ENCODE data around the gene MACROD2. TPM values are rescaled to one million over a fixed set of nuclear protein-coding genes. Genes with fewer than 3 reads are reported as not detected.

The MACROD2 gene
- total RNA-seq, 4 donors from 2014 or later: 8.7 to 17.8 (median 10.8) TPM

DNA sequence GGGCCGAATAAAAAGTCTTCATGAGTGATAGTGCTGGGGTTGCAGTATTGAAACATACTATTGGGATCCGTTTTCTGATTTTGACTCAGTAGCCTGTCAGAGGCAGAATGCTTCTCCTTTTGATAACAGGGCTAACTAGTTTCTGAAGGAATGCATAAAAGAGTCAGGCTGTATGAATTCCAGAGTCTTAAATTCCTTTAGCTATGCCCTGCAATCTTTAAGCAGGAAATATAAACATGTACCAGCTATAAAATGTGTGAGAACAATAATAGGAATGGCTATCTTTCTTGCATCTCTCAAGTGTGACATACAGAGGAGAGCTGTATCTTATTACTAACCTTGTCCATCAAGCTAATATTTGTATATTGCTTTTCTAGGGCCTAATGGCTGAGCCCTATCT lies 1660.8 kb downstream of the MACROD2 start:
- Histone ChIP-seq H3K9me3 (no peaks in the 10 kb centered on the region), H3K4me3 (replicated peaks in 1 of 3) (no peak overlapping the region), H3K27ac (no peak overlapping the region), H3K4me1 (no peaks in the 10 kb centered on the region), H3K27me3 (no peaks in the 10 kb centered on the region), H3K36me3 (no peaks in the 10 kb centered on the region)
- no peak for TF ChIP-seq POLR2A (IDR thresholded peaks at IDR 0.05)
- TF ChIP-seq, protein P1, sequence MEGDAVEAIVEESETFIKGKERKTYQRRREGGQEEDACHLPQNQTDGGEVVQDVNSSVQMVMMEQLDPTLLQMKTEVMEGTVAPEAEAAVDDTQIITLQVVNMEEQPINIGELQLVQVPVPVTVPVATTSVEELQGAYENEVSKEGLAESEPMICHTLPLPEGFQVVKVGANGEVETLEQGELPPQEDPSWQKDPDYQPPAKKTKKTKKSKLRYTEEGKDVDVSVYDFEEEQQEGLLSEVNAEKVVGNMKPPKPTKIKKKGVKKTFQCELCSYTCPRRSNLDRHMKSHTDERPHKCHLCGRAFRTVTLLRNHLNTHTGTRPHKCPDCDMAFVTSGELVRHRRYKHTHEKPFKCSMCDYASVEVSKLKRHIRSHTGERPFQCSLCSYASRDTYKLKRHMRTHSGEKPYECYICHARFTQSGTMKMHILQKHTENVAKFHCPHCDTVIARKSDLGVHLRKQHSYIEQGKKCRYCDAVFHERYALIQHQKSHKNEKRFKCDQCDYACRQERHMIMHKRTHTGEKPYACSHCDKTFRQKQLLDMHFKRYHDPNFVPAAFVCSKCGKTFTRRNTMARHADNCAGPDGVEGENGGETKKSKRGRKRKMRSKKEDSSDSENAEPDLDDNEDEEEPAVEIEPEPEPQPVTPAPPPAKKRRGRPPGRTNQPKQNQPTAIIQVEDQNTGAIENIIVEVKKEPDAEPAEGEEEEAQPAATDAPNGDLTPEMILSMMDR (IDR thresholded peaks at IDR 0.05): no peak
- intact Hi-C loops (cut with DNase I): no loop called here
- no peak for DNase-seq
- 69 to 87% methylated on average over 2 of the region's 2 CpGs for WGBS, 2 donors

DNA sequence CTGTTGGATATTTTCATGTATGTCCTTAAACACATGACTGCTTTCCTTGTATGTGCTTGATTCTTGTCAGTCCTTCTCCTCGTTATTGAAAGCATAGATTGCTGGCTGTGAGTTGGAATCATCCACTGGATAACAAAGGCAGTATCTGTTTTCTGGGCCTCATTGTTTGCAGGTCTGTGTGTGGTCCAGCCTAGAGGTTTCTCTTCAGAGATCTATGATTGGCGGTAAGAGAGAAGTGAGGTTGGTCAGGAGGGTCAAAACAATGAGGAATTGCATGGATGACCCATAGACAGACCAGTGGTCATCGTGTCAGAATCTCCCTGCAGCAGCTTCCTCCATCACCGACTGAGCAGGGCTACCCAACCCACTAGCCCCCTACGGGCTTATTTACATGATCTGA lies 1663.0 kb downstream of the MACROD2 start:
- TF ChIP-seq, protein P1 (IDR thresholded peaks at IDR 0.05): no peak
- no peak for TF ChIP-seq POLR2A (IDR thresholded peaks at IDR 0.05)
- Histone ChIP-seq H3K27me3 (no peaks in the 10 kb centered on the region), H3K27ac (no peak overlapping the region), H3K9me3 (no peaks in the 10 kb centered on the region), H3K4me1 (no peaks in the 10 kb centered on the region), H3K4me3 (replicated peaks in 1 of 3) (no peak overlapping the region), H3K36me3 (no peaks in the 10 kb centered on the region)
- intact Hi-C loops (cut with DNase I): no loop called here
- DNase-seq: no peak
- WGBS, 2 donors: 66 to 68% methylated on average over 5 of the region's 5 CpGs

DNA sequence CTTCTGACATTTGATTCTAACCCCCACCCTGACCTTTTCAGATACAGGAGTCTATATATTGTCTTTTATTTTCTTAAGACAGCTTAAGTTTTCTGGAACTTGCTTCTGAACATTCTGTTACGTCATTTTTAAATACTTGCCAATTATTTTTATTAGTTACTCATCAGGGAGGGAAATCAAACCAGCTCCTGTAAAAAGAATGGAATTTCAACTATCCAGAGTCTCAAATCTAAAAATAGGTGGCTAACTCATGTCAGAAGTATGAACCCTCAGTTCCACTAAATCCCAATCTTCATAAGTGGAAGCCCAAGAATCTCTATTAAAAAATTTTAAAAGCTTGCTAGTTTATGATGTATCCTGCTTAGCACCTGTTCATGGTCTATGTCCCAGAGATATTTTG lies 1677.9 kb downstream of the MACROD2 start:
- Histone ChIP-seq H3K4me3 (replicated peaks in 1 of 3) (no peak overlapping the region), H3K36me3 (no peaks in the 10 kb centered on the region), H3K9me3 (no peaks in the 10 kb centered on the region), H3K27ac (no peak overlapping the region), H3K4me1 (no peaks in the 10 kb centered on the region), H3K27me3 (no peaks in the 10 kb centered on the region)
- TF ChIP-seq, protein P1 (IDR thresholded peaks at IDR 0.05): no peak
- no peak for TF ChIP-seq POLR2A (IDR thresholded peaks at IDR 0.05)
- intact Hi-C loops (cut with DNase I): no loop called here
- no peak for DNase-seq
- 61 to 81% methylated on average over 1 of the region's 1 CpG for WGBS, 2 donors

DNA sequence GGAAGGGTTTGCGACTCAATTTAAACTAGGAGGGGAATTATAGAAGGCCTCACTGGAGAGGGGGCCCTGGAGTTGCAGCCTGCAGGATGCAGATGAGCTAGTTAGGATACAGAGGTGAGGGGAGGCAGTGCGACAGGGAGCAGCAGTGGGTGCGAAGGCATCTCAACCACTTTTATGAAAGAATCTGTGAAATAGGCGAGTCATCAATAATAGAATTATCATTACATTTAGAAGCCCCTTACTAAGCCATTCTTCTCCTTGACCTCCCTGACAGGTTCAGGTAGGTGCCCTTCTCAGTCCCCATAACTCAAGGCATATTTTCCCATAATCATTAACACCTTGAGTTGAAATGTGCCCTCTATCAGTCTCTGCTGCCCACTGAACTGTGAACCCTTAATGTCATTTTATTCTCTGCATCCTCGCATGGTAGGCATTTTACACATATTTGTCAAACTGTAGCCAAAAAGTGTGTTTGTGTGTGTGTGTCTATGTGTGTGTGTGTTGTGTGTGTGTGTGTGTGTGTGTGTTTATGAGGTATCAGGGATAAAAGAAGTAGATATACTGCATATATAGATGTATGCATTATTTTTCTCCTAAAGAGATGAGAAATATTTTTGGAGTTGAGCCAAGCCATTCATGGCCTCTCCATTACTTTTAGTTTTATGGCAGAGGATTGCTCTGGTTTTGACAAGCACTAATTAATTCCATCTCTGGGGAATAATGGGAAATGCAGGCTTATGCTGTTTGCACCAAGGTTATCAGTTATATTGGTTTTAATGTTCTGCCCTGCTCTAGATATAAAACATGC lies 1679.1 kb downstream of the MACROD2 start:
- Histone ChIP-seq H3K27me3 (no peaks in the 10 kb centered on the region), H3K4me1 (no peaks in the 10 kb centered on the region), H3K36me3 (no peaks in the 10 kb centered on the region), H3K4me3 (replicated peaks in 1 of 3) (no peak overlapping the region), H3K9me3 (no peaks in the 10 kb centered on the region), H3K27ac (no peak overlapping the region)
- WGBS, 2 donors: 93 to 96% methylated on average over 5 of the region's 5 CpGs
- no peak for DNase-seq
- intact Hi-C loops (cut with DNase I): no loop called here
- TF ChIP-seq POLR2A (IDR thresholded peaks at IDR 0.05): no peak
- TF ChIP-seq, protein P1 (IDR thresholded peaks at IDR 0.05): no peak

DNA sequence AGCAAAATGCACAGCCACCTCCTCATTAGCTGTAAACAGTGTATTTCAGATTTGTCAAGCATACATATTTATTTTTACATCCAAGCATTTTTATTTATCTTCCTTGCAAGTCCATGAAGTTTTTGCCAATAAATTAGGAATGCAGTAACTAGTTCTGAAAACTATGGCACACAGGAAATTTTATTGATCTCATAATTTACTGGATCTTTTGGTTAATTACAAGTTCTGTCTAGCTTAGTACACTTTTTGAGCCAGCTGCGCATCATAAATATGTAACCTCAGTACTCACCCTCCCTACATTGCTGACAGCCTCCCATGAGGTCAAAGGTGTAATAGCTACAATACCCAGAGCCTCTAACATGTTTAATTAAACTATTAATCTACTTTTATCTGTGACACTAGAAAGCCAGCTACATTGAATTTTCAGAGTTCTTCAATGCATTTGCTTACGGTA lies 1679.8 kb downstream of the MACROD2 start:
- no peaks in the 10 kb centered on the region for H3K9me3 ChIP-seq
- no peaks in the 10 kb centered on the region for H3K27me3 ChIP-seq
- intact Hi-C loops (cut with DNase I): no loop called here
- H3K36me3 ChIP-seq: no peaks in the 10 kb centered on the region
- H3K4me3 ChIP-seq (replicated peaks in 1 of 3): no peak overlapping the region
- TF ChIP-seq POLR2A (IDR thresholded peaks at IDR 0.05): no peak
- TF ChIP-seq, protein P1 (IDR thresholded peaks at IDR 0.05): no peak
- WGBS, 2 donors: 96% methylated on average over 2 of the region's 2 CpGs
- no peak for DNase-seq
- no peak overlapping the region for H3K27ac ChIP-seq
- no peaks in the 10 kb centered on the region for H3K4me1 ChIP-seq
